Measurements from ENCODE around the gene ACVR1B. TPM values are rescaled to one million over a fixed set of nuclear protein-coding genes. Genes with fewer than 3 reads are reported as not detected.

Gene ACVR1B
- polyA plus RNA-seq, 6 donors from 2014 or later: 0.43 to 1.1 (median 0.51) TPM; not detected in 1

DNA sequence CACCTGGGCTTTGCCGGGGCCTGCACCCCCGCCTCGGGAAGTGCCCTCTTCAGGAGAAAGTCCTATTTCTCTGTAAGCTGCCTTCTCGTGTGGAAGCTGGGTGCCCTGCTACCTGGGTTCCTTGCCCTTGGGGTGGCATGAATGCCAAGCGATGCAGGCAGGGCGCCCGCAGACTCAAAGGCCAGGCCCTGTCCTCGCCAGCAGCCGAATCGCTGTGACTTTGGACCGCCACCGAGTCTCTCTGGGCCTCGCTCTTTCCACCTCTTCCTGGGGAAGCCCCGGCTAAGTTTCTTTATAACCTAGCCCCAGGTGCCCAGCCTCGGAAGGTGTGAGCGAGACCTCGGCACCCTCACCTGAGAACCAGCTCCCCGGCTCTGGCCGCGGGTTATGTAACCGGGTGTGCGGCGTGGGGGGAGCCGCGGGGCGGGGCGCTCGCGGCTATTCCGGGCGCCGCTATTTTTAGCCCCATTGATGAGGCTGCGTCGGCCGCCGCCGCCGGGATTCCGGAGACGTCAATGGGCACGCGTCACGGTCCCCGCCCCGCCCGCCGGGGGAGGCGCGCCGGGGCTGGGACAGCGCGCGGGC is 85.2 kb downstream of the ACVR1B start:
- Mint-ChIP-seq H3K36me3 (no peaks in the 10 kb centered on the region), H3K4me1 (peaks cover 39 to 64% (median 54%) of the 10 kb centered on the region in 3 donors), H3K9me3 (no peaks in the 10 kb centered on the region), H3K4me3 (peak overlapping the region; percentile 66 to 87 (median 78)), H3K27ac (peak overlapping the region; percentile 93 to 97 (median 94)), H3K27me3 (no peaks in the 10 kb centered on the region)
- DNase-seq (peak; percentile 95), ATAC-seq (ENCODE audit: low read depth in 2 of 2) (peak; percentile 55 to 63)

DNA sequence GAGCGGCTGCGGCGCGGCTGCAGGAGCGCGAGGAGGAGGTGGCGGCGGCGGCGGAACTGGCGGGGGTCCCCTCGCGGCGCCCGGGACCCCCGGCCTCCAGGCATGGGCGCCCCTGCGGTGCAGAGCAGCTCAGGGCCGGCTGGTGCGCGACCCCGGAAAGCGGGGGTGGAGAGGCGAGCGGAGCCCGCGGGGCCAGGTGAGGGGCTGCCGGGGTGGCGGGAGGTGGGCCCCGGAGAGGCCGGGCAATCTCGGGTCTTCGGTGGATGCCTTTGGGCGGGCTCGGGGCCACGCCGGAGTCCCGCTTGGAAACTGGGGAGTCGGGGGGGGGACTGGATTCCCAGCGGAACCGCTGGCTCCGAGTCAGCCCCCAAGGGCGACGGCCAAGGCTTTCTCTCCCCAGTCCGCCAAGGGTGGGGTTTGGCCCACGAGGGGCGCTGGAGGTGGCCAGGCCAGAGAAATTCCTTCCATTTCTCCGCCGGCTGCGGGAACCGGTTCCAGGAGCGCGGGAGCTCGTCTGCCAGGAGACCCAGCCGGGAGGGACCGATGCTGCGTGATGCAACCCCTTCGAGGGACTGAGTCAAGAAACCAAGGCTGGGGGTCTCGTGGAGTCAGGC is 85.9 kb downstream of the ACVR1B start:
- peak; percentile 3 to 9 for ATAC-seq (ENCODE audit: low read depth in 2 of 2)
- DNase-seq: no peak
- Mint-ChIP-seq H3K9me3 (no peaks in the 10 kb centered on the region), H3K27ac (peak overlapping the region; percentile 71 to 95 (median 86)), H3K27me3 (no peaks in the 10 kb centered on the region), H3K4me1 (peaks cover 43 to 66% (median 58%) of the 10 kb centered on the region in 3 donors), H3K36me3 (no peaks in the 10 kb centered on the region), H3K4me3 (peak overlapping the region; percentile 69 to 90 (median 85))

DNA sequence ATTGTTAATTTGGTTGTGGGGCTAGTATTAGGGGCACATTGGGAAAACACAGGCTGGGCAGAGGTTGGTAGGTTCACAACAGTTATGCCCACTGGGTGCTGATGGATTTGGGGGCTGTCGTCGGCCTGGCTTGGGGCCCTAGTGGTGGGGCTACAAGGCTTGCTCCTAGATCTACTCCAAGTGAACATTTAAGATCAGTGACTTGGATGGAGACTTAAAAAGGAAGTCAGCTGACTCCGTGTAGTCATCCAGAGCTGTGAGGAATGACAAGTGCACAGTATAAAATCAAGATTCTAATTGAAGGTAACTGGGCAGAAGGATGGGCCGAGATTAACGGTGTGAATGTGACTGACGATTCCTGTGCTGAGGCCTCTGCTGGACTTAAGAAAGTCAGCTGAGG is 86.9 kb downstream of the ACVR1B start:
- ATAC-seq (ENCODE audit: low read depth in 2 of 2) (no peak), DNase-seq (no peak)
- Mint-ChIP-seq H3K27ac (peak overlapping the region; percentile 90 to 96 (median 94)), H3K27me3 (no peaks in the 10 kb centered on the region), H3K4me1 (peaks cover 39 to 65% (median 60%) of the 10 kb centered on the region in 3 donors), H3K36me3 (no peaks in the 10 kb centered on the region), H3K4me3 (peak overlapping the region; percentile 69 to 90 (median 82)), H3K9me3 (no peaks in the 10 kb centered on the region)

- Mint-ChIP-seq H3K4me1 (peaks cover 38 to 62% (median 59%) of the 10 kb centered on the region in 3 donors), H3K27ac (peak overlapping the region in 5 of 6 donors; percentile 36 to 93 (median 88)), H3K4me3 (peak overlapping the region in 2 of 8 donors; percentile 22 to 80)
These were observed 89.5 kb downstream of the ACVR1B start for GRCh38 chr12:52041035-52041434.

DNA sequence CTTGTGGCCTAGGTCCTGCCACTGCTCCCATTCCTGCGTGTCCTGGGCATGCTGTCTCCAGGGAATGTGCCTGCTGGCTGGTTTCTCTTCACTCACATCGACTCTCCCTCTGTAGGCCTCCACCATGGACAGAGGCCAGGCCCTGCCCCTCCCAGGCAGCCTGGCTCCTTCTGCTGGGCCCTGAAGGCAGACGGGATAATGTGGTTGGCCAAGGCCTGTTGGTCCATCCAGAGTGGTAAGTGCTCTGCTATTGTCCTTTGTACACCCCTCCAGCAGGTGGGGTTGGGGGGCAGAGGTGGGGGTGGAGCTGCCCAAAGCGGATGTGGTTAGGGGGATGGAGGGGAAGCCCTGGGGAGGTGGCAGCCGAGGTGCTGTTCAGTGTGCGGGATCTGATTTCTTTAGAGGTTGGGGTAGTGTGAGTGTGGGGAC is 90.2 kb downstream of the ACVR1B start:
- H3K4me3 Mint-ChIP-seq: peak overlapping the region; percentile 80 to 96 (median 90)
- DNase-seq (peak; percentile 80), ATAC-seq (ENCODE audit: low read depth in 2 of 2) (peak; percentile 75 to 77)
- H3K27me3 Mint-ChIP-seq: no peaks in the 10 kb centered on the region
- H3K36me3 Mint-ChIP-seq: no peaks in the 10 kb centered on the region
- H3K9me3 Mint-ChIP-seq: no peaks in the 10 kb centered on the region
- peaks cover 38 to 59% (median 56%) of the 10 kb centered on the region in 3 donors for H3K4me1 Mint-ChIP-seq
- H3K27ac Mint-ChIP-seq: peak overlapping the region; percentile 93 to 99 (median 98)

More at GRCh38 chr12:52041035-52041434, 89.5 kb downstream of the ACVR1B start:
- H3K36me3 Mint-ChIP-seq: no peaks in the 10 kb centered on the region
- H3K27me3 Mint-ChIP-seq: no peaks in the 10 kb centered on the region
- ATAC-seq (ENCODE audit: low read depth in 2 of 2) (no peak), DNase-seq (no peak)
- H3K9me3 Mint-ChIP-seq: no peaks in the 10 kb centered on the region

DNA sequence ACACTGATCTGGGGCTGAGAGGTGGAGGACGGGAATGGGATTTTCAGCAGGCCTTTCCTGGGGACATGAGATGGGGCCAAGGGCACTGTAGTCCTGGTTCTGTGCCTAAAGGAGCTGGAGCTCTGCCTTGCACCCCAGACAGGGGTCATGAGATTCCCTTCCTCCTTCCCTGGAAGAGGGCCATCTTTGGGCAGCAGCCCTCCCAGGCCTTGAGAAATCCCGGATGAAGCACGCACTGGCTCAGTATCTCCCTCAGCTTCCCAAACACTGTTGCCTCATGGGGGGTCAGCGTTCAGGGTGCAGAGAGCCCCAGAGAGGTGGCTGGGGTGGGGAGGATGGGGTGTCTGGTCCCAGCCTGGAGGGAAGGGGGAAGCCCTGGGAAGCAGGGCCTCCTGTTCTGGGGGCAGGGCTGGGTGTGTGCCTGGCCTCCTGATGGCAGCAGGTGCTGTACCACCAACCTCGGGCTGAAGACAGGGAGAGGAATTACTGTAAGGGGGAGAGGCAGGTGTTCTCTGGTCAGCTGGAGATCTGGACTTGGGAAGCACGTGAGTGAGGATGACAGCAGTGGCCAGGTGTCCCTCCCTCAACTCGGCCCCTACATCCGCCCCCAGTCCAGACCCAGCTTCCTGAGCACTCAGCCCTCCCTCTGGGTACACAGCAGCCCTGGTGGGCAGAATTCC is 91.3 kb downstream of the ACVR1B start:
- Mint-ChIP-seq H3K27ac (peak overlapping the region; percentile 93 to 99 (median 98)), H3K4me3 (peak overlapping the region; percentile 65 to 96 (median 86)), H3K9me3 (no peaks in the 10 kb centered on the region), H3K36me3 (no peaks in the 10 kb centered on the region), H3K4me1 (peaks cover 36 to 60% (median 55%) of the 10 kb centered on the region in 3 donors), H3K27me3 (no peaks in the 10 kb centered on the region)
- ATAC-seq (ENCODE audit: low read depth in 2 of 2) (no peak), DNase-seq (no peak)

DNA sequence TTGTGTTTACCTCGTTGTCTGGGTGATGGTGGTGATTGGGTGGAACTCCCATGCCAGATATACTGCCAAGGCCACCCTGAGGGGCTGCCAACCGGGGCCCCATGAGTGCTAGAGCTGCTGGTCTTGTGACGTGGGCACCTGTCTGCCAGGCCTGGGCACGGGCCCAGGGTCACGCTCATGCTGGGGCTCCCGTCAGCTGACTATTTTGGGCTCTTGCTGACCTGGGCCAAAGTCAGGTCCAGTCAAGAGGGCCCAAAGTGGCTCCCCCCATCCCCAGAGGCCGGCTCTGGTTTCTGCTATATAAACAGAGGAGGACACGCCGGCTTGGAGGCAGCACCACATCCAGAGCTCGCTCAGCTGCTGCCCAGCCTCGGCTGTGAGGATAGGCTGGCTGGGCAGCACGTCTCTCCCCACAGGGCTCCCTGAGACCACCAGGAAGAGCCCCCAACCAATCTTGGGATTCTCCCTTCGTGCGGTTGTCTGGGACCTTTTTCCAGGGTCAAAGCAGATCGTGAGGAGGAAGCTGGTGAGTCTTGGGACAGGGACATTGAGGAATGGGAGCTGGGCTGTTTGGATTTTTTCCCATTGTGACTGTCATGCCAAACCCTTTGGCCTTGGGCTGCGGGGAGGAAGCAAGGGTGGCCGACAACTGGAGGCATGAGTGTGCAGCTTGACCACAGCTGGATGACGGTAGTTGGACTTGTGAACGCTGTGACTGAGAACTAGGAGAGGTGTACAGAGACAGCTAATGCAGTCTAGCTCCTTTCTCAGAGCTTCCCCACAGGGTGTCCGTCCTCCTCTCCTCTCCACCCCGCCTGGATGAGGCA is 92.1 kb downstream of the ACVR1B start:
- Mint-ChIP-seq H3K4me3 (peak overlapping the region in 6 of 8 donors; percentile 23 to 96 (median 64)), H3K36me3 (no peaks in the 10 kb centered on the region), H3K27ac (peak overlapping the region in 4 of 6 donors; percentile 11 to 97 (median 53))

GRCh38 chr12:52044292-52044983 is 92.9 kb downstream of the ACVR1B start:
- H3K9me3 Mint-ChIP-seq: no peaks in the 10 kb centered on the region
- H3K4me3 Mint-ChIP-seq: peak overlapping the region in 1 of 8 donors; percentile 24
- DNase-seq: no peak
- peaks cover 39 to 60% (median 56%) of the 10 kb centered on the region in 3 donors for H3K4me1 Mint-ChIP-seq
- H3K36me3 Mint-ChIP-seq: no peaks in the 10 kb centered on the region
- H3K27me3 Mint-ChIP-seq: no peaks in the 10 kb centered on the region
- ATAC-seq (ENCODE audit: low read depth in 2 of 2): no peak
- peak overlapping the region in 5 of 6 donors; percentile 11 to 79 (median 15) for H3K27ac Mint-ChIP-seq

More for the DNA sequence above, 92.1 kb downstream of the ACVR1B start:
- Mint-ChIP-seq H3K9me3 (no peaks in the 10 kb centered on the region), H3K27me3 (no peaks in the 10 kb centered on the region), H3K4me1 (peaks cover 36 to 59% (median 51%) of the 10 kb centered on the region in 3 donors)
- ATAC-seq (ENCODE audit: low read depth in 2 of 2) (no peak), DNase-seq (no peak)

- Mint-ChIP-seq H3K27me3 (no peaks in the 10 kb centered on the region), H3K27ac (peak overlapping the region; percentile 23 to 93 (median 52)), H3K9me3 (no peaks in the 10 kb centered on the region), H3K36me3 (no peaks in the 10 kb centered on the region), H3K4me1 (peaks cover 40 to 69% (median 60%) of the 10 kb centered on the region in 3 donors), H3K4me3 (peak overlapping the region in 2 of 8 donors; percentile 30 to 41)
- ATAC-seq (ENCODE audit: low read depth in 2 of 2): no peak
- no peak for DNase-seq
These were observed 94.3 kb downstream of the ACVR1B start for GRCh38 chr12:52045794-52046199.

Other genes starting within 250 kb of the ACVR1B start
- gene FIGNL2, start 103.0 kb upstream of the ACVR1B start, polyA plus RNA-seq (ENCODE audit: low read depth in 6 of 6): under 1 TPM in 2 of 6 donors, not detected in 4; 0.06 to 0.11 TPM
- gene ANKRD33, start 63.6 kb upstream of the ACVR1B start, polyA plus RNA-seq (ENCODE audit: low read depth in 6 of 6): not detected
- not detected for gene ACVRL1, start 44.2 kb upstream of the ACVR1B start, polyA plus RNA-seq (ENCODE audit: low read depth in 6 of 6)
- 10 to 100 TPM in 5 of 6 donors, 1 to 10 TPM in 1; 2.9 to 28.7 (median 16.9) TPM for gene TAMALIN, start 55.2 kb downstream of the ACVR1B start, polyA plus RNA-seq (ENCODE audit: low read depth in 6 of 6)
- gene NR4A1, start 99.7 kb downstream of the ACVR1B start, polyA plus RNA-seq (ENCODE audit: low read depth in 6 of 6): 10 to 100 TPM in 4 of 6 donors, 1 to 10 TPM in 2; 6.7 to 24.9 (median 12.6) TPM
- gene ATG101, start 118.3 kb downstream of the ACVR1B start, polyA plus RNA-seq (ENCODE audit: low read depth in 6 of 6): 10 to 100 TPM; 20.1 to 35.5 (median 24.4) TPM
- not detected for gene SMIM41, start 128.0 kb downstream of the ACVR1B start, polyA plus RNA-seq (ENCODE audit: low read depth in 6 of 6)
- gene KRT80, start 240.3 kb downstream of the ACVR1B start, polyA plus RNA-seq (ENCODE audit: low read depth in 6 of 6): not detected